Adipocyte (in vitro differentiated cells): ENCODE results near the gene C2CD4C.
"Not testable (repeated sequence)": the region's sequence is repeated elsewhere in the genome, so short reads cannot be mapped to it uniquely, and the experiment has no call there.

Experiments used
- DNase-seq: peaks from one replicate; pipeline ENCODE4 v3.0.0-alpha.2; 2015; ENCODE audit warnings: low read depth
- H3K27me3 ChIP-seq: replicated peaks from 2 replicates; pipeline ENCODE4 v1.7.0; 2013; ENCODE audit warnings: mild to moderate bottlenecking, low read length, moderate library complexity; ENCODE audit not compliant: control insufficient read depth, insufficient read depth
- H3K36me3 ChIP-seq: 2 replicates; pipeline ENCODE4 v1.7.0; 2013; ENCODE audit warnings: low read length, mild to moderate bottlenecking, moderate library complexity; ENCODE audit not compliant: control insufficient read depth, insufficient read depth, severe bottlenecking
- H3K4me1 ChIP-seq: 2 replicates; pipeline ENCODE4 v1.7.0; 2013; ENCODE audit warnings: mild to moderate bottlenecking, low read length, moderate library complexity; ENCODE audit not compliant: control insufficient read depth, insufficient read depth
- H3K4me3 ChIP-seq: 2 replicates; pipeline ENCODE4 v1.7.0; 2013; ENCODE audit warnings: mild to moderate bottlenecking, low read length, moderate library complexity
- H3K9ac ChIP-seq: 2 replicates; pipeline ENCODE4 v1.7.0; 2013; ENCODE audit warnings: mild to moderate bottlenecking, low read length, moderate library complexity
- H3K9me3 ChIP-seq: 2 replicates; pipeline ENCODE4 v1.7.0; 2013; ENCODE audit warnings: mild to moderate bottlenecking, low read length, moderate library complexity; ENCODE audit not compliant: control insufficient read depth

The C2CD4C gene

GRCh38 chr19:393560-393959 lies 15.4 kb downstream of the C2CD4C start:
- H3K4me1 ChIP-seq, H3K4me3 ChIP-seq, DNase-seq, H3K36me3 ChIP-seq, H3K9me3 ChIP-seq, H3K9ac ChIP-seq: not testable (repeated sequence)
- H3K27me3 ChIP-seq, result peaks cover 32% of the 10 kb centered on the region

DNA sequence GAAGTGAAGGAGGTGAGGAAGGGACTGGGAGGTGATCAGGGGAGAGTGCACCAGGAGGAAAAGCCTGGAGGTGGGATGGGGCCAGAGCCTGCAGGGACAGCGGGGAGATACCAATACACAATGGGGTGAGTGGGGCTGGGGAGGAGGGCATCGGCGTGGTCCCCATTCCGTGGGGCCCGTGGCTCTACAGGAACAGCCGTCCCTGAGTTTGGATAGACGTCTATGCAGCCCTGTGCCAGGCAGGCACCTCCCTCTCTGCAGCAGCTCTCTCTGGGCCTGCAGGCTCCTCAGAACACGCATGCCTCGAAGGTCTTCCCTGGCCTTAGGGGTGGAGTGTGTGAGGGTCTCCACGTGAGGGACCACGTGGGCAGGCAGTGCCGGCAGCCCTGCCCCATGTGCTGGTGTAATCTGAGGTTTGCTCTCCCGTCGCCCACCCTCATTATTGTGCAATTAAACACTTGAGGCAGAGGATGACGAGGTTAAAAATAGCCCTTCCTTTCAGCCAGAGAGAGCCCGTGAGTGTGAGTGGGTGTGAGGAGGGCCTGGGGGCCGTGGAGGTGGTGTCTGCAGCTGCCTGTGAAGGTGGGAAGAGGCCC lies 16.5 kb downstream of the C2CD4C start:
- Histone ChIP-seq H3K4me3 (no peak overlapping the region), H3K9ac (no peak overlapping the region), H3K36me3 (no peaks in the 10 kb centered on the region), H3K4me1 (no peaks in the 10 kb centered on the region), H3K9me3 (no peaks in the 10 kb centered on the region), H3K27me3 (peaks cover 22% of the 10 kb centered on the region)
- peak; percentile 18 for DNase-seq

DNA sequence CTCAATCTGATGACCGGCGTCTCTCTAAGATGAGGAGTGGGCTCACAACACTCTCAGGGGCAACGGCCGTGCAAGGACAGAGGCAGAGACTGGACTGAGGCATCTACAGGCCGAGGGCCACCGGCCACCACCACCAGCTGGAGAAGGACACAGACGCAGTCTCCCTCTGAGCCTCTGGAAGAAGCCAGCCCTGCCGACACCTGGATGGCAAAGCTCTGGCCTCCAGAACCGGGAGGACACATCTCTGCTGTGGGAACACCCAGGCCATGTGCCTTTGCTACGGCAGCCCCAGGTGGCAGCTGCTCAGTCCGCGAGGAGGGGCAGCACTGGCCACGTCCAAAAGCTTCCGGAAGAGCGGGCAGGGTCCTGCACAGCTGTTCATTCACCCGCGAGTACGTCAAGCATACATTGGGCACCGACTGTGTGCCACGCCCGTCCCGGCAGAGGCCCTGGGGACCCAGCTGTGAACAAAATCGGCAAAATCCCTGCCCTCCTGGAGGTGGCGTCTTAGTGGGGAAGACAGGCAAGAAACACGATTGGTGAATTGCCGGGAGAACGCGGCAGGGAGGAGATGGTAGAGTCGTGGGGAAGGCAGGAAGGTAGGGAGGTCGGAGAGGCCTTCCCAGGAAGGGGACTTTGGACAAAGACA lies 17.1 kb downstream of the C2CD4C start:
- no peak for DNase-seq
- H3K9me3 ChIP-seq, result no peaks in the 10 kb centered on the region
- no peak overlapping the region for H3K9ac ChIP-seq

DNA sequence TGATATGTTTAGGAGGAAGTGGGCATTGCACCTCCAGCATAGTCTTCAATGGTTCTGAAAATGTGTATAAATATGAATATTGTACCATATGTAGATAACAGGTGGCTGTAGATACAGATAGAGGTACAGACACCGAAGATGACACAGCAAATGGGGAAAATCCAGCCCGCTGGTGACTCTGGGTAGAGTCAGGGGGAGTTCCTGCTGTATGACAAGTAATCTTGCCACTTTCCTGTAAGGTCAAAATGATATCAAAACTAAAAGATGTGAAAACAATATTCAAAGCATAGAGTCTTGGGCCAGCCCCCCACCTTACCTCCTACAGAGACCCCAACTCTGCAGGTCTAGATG lies 17.8 kb downstream of the C2CD4C start:
- DNase-seq, result no peak
- no peaks in the 10 kb centered on the region for H3K9me3 ChIP-seq
- H3K9ac ChIP-seq, result no peak overlapping the region

More for the DNA sequence above, 17.1 kb downstream of the C2CD4C start:
- H3K36me3 ChIP-seq, result no peaks in the 10 kb centered on the region
- H3K4me3 ChIP-seq, result no peak overlapping the region
- peaks cover 18% of the 10 kb centered on the region for H3K27me3 ChIP-seq
- no peaks in the 10 kb centered on the region for H3K4me1 ChIP-seq

GRCh38 chr19:390386-391206 lies 18.4 kb downstream of the C2CD4C start:
- H3K27me3 ChIP-seq, result peaks cover 18% of the 10 kb centered on the region
- H3K36me3 ChIP-seq, result no peaks in the 10 kb centered on the region
- H3K4me1 ChIP-seq, result no peaks in the 10 kb centered on the region
- DNase-seq, result no peak
- no peak overlapping the region for H3K4me3 ChIP-seq
- no peaks in the 10 kb centered on the region for H3K9me3 ChIP-seq
- no peak overlapping the region for H3K9ac ChIP-seq

More for the DNA sequence above, 17.8 kb downstream of the C2CD4C start:
- H3K4me3 ChIP-seq, result no peak overlapping the region
- peaks cover 18% of the 10 kb centered on the region for H3K27me3 ChIP-seq
- no peaks in the 10 kb centered on the region for H3K4me1 ChIP-seq
- no peaks in the 10 kb centered on the region for H3K36me3 ChIP-seq

GRCh38 chr19:389935-390289 lies 19.0 kb downstream of the C2CD4C start:
- Histone ChIP-seq H3K27me3 (peaks cover 18% of the 10 kb centered on the region), H3K4me1 (no peaks in the 10 kb centered on the region), H3K36me3 (no peaks in the 10 kb centered on the region), H3K9me3 (no peaks in the 10 kb centered on the region), H3K4me3 (no peak overlapping the region), H3K9ac (no peak overlapping the region)
- no peak for DNase-seq

DNA sequence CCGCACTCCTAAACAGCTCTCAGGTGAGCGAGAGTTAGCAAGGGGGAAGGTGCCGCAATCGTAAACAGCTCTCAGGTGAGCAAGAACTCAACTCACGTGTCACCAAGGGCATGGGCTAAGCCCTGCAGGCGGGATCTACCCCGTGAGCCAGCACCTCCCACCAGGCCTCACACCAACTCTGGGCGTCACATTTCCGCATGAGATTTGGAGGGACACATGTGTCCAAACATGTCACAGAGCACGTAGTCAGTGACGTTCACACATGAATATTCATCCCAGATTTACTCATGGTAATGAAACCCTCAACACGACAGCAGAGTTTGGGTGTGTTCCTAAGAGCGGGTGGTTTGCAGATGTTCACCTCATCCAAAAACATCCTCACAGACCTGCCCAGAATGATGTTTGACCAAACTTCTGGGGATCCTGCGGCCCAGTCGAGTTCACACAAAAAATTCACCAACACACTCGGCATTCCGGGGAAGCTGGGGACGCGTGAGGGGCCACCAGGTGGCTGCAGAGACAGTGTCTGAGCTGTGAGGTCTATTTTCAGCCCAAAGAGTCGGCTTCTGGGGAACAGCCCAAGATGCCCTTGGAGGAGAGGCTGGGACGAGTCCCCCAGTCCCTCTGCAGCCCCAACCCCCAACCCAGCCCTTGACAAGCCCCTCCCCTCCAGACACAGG lies 19.6 kb downstream of the C2CD4C start:
- Histone ChIP-seq H3K4me3 (no peak overlapping the region), H3K4me1 (no peaks in the 10 kb centered on the region), H3K27me3 (peaks cover 19% of the 10 kb centered on the region), H3K9me3 (no peaks in the 10 kb centered on the region), H3K9ac (no peak overlapping the region), H3K36me3 (no peaks in the 10 kb centered on the region)
- DNase-seq, result no peak

GRCh38 chr19:388691-389090 lies 20.3 kb downstream of the C2CD4C start:
- Histone ChIP-seq H3K9me3 (no peaks in the 10 kb centered on the region), H3K9ac (no peak overlapping the region), H3K27me3 (peaks cover 26% of the 10 kb centered on the region), H3K36me3 (no peaks in the 10 kb centered on the region), H3K4me3 (no peak overlapping the region), H3K4me1 (no peaks in the 10 kb centered on the region)
- no peak for DNase-seq

DNA sequence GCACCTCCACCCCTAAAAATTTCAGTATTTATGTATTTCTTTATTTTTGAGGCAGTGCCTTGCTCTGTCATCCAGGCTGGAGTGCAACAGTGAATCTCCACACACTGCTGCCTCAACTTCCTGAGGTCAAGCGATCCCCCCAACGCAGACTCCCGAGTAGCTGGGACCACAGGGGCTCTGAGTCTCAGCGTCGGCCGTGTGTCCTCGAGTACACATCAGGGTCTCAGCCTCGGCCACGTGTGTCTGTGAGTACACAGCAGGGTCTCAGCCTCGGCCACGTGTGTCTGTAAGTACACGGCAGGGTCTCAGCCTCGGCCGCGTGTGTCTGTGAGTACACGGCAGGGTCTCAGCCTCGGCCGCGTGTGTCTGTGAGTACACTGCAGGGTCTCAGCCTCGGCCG lies 21.2 kb downstream of the C2CD4C start:
- Histone ChIP-seq H3K4me1 (no peaks in the 10 kb centered on the region), H3K9me3 (no peaks in the 10 kb centered on the region), H3K27me3 (peaks cover 35% of the 10 kb centered on the region), H3K36me3 (no peaks in the 10 kb centered on the region), H3K4me3 (no peak overlapping the region), H3K9ac (no peak overlapping the region)
- DNase-seq, result no peak

DNA sequence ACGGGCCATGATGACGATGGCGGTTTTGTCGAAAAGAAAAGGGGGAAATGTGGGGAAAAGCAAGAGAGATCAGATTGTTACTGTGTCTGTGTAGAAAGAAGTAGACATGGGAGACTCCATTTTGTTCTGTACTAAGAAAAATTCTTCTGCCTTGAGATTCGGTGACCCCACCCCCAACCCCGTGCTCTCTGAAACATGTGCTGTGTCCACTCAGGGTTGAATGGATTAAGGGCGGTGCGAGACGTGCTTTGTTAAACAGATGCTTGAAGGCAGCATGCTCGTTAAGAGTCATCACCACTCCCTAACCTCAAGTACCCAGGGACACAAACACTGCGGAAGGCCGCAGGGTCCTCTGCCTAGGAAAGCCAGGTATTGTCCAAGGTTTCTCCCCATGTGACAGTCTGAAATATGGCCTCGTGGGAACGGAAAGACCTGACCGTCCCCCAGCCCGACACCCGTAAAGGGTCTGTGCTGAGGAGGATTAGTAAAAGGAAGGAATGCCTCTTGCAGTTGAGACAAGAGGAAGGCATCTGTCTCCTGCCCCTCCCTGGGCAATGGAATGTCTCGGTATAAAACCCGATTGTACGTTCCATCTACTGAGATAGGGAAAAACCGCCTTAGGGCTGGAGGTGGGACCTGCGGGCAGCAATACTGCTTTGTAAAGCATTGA lies 22.2 kb downstream of the C2CD4C start:
- not testable (repeated sequence) for H3K36me3 ChIP-seq, H3K9ac ChIP-seq, H3K9me3 ChIP-seq, H3K4me1 ChIP-seq, DNase-seq, H3K4me3 ChIP-seq
- H3K27me3 ChIP-seq, result peaks cover 38% of the 10 kb centered on the region

DNA sequence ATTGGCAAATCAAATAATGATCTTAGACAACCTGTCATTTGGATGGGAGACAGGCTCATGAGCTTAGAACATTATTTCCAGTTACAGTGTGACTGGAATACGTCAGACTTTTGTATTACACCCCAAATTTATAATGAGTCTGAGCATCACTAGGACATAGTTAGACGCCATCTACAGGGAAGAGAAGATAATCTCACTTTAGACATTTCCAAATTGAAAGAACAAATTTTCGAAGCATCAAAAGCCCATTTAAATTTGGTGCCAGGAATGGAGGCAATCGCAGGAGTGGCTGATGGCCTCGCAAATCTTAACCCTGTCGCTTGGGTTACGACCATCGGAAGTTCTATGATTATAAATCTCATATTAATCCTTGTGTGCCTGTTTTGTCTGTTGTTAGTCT lies 22.8 kb downstream of the C2CD4C start:
- not testable (repeated sequence) for DNase-seq, H3K4me3 ChIP-seq

More for the DNA sequence above, 22.8 kb downstream of the C2CD4C start:
- peaks cover 38% of the 10 kb centered on the region for H3K27me3 ChIP-seq
- not testable (repeated sequence) for H3K4me1 ChIP-seq, H3K36me3 ChIP-seq, H3K9ac ChIP-seq, H3K9me3 ChIP-seq
